Measurements from ENCODE around the gene RNF135.

- TF ChIP-seq CTCF (IDR thresholded peaks at IDR 0.05) (no peak), POLR2A (IDR thresholded peaks at IDR 0.05) (no peak)
Observed at GRCh38 chr17:30956764-30957374, 14.0 kb upstream of the RNF135 start.
